DND-41 (cell line): ENCODE results near the gene GMEB2.

ENCODE experiments used
- ATAC-seq: fragments of 200-7000 bp; cut with Tn5 transposase; 3 replicates; pipeline ENCODE4 v1.9.1; 2021; ENCODE audit warnings: low read depth; ENCODE audit not compliant: insufficient read depth
- DNase-seq: peaks from one replicate; pipeline ENCODE4 v3.0.0-alpha.2; 2020
- H2AFZ ChIP-seq: 2 replicates; pipeline ENCODE4 v1.6.0; 2012; ENCODE audit warnings: low read depth, low read length
- H3K27ac ChIP-seq: 2 replicates; pipeline ENCODE4 v1.5.1; 2012; ENCODE audit warnings: low read length, inconsistent platforms
- H3K27me3 ChIP-seq: fragments of 200-600 bp; sonication (generic); 2 replicates; pipeline ENCODE4 v1.6.0; 2012; ENCODE audit warnings: low read length, mild to moderate bottlenecking, inconsistent platforms; ENCODE audit not compliant: insufficient read depth, poor library complexity
- H3K36me3 ChIP-seq: 2 replicates; pipeline ENCODE4 v1.5.1; 2012; ENCODE audit warnings: low read length, inconsistent platforms; ENCODE audit not compliant: insufficient read depth
- H3K4me1 ChIP-seq: 2 replicates; pipeline ENCODE4 v1.5.1; 2012; ENCODE audit warnings: mild to moderate bottlenecking, low read length; ENCODE audit not compliant: insufficient read depth
- H3K4me2 ChIP-seq: 2 replicates; pipeline ENCODE4 v1.6.0; 2012; ENCODE audit warnings: mild to moderate bottlenecking, moderate library complexity, low read length, inconsistent platforms; ENCODE audit not compliant: insufficient read depth
- H3K4me3 ChIP-seq, 2 experiments: fragments of 200-600 bp in 1 of 2; shearing (Covaris generic) in 1 of 2; 2 replicates each; pipeline ENCODE4 v1.5.1; 2012 to 2016; ENCODE audit warnings: inconsistent platforms in 2 of 2, low read length in 2 of 2, mild to moderate bottlenecking in 2 of 2, low read depth in 1 of 2, moderate library complexity in 1 of 2
- H3K79me2 ChIP-seq: 2 replicates; pipeline ENCODE4 v1.6.0; 2012; ENCODE audit warnings: low read length, inconsistent platforms; ENCODE audit not compliant: insufficient read depth
- H3K9ac ChIP-seq: 2 replicates; pipeline ENCODE4 v1.6.0; 2012; ENCODE audit warnings: low read depth, mild to moderate bottlenecking, inconsistent platforms, low read length, moderate library complexity
- H3K9me3 ChIP-seq: 2 replicates; pipeline ENCODE4 v1.5.1; 2012; ENCODE audit warnings: low read length, moderate library complexity, mild to moderate bottlenecking, inconsistent platforms; ENCODE audit not compliant: insufficient read depth, severe bottlenecking
- H4K20me1 ChIP-seq: 2 replicates; pipeline ENCODE4 v1.6.0; 2012; ENCODE audit warnings: low read length; ENCODE audit not compliant: insufficient read depth
- CTCF ChIP-seq: IDR thresholded peaks from 2 replicates; pipeline ENCODE4 v1.5.1; 2012; ENCODE audit warnings: borderline replicate concordance, low read length, moderate library complexity, mild to moderate bottlenecking; ENCODE audit not compliant: poor library complexity, severe bottlenecking; ENCODE audit errors: extremely low read depth
- EZH2 ChIP-seq: IDR thresholded peaks from 3 replicates; pipeline ENCODE4 v1.6.1; 2012; ENCODE audit warnings: borderline replicate concordance, low read depth, mild to moderate bottlenecking, moderate library complexity, low read length, inconsistent platforms; ENCODE audit not compliant: severe bottlenecking

Gene GMEB2

GRCh38 chr20:63643946-63644345, 17.0 kb upstream of the GMEB2 start:
- ATAC-seq, result no peak
- Histone ChIP-seq H3K9me3 (no peaks in the 10 kb centered on the region), H3K9ac (no peak overlapping the region), H3K4me1 (no peaks in the 10 kb centered on the region; the same call in 1 of the 2 replicates), H3K36me3 (peaks cover 30% of the 10 kb centered on the region), H2AFZ (no peak overlapping the region), H3K27ac (no peak overlapping the region), H4K20me1 (peaks cover 30% of the 10 kb centered on the region), H3K79me2 (peaks cover 29% of the 10 kb centered on the region), H3K4me3 (no peak overlapping the region), H3K27me3 (no peaks in the 10 kb centered on the region), H3K4me2 (no peak overlapping the region)
- no peak for DNase-seq
- TF ChIP-seq CTCF, result no peak
- TF ChIP-seq EZH2, result no peak

DNA sequence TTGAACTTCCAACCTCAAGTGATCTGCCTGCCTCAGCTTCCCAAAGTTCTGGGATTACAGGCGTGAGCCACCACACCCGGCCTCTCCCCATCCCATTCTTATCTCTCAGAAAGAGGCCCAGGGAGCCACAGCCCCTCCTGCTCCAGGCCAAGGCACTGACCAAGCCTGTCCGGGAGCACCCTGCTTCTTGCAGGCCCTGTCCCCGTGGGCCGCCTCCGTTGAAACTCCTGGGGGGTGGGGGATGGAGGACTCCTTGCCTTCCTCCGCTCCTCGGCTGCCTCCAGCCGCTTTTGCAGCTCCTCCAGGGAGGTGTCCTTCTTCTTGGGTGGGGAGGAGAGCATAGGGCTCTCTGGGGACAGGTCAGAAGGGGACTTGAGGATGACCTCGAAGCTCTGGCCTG, 16.6 kb upstream of the GMEB2 start:
- no peak for DNase-seq
- Histone ChIP-seq H3K4me3 (no peak overlapping the region), H3K4me2 (no peak overlapping the region), H2AFZ (no peak overlapping the region), H3K27me3 (no peaks in the 10 kb centered on the region), H3K9ac (no peak overlapping the region), H3K4me1 (no peaks in the 10 kb centered on the region; the same call in 1 of the 2 replicates), H3K36me3 (peaks cover 25% of the 10 kb centered on the region), H3K79me2 (peaks cover 24% of the 10 kb centered on the region), H3K27ac (no peak overlapping the region), H4K20me1 (peaks cover 25% of the 10 kb centered on the region), H3K9me3 (no peaks in the 10 kb centered on the region)
- ATAC-seq, result no peak
- TF ChIP-seq CTCF, result no peak
- TF ChIP-seq EZH2, result no peak

DNA sequence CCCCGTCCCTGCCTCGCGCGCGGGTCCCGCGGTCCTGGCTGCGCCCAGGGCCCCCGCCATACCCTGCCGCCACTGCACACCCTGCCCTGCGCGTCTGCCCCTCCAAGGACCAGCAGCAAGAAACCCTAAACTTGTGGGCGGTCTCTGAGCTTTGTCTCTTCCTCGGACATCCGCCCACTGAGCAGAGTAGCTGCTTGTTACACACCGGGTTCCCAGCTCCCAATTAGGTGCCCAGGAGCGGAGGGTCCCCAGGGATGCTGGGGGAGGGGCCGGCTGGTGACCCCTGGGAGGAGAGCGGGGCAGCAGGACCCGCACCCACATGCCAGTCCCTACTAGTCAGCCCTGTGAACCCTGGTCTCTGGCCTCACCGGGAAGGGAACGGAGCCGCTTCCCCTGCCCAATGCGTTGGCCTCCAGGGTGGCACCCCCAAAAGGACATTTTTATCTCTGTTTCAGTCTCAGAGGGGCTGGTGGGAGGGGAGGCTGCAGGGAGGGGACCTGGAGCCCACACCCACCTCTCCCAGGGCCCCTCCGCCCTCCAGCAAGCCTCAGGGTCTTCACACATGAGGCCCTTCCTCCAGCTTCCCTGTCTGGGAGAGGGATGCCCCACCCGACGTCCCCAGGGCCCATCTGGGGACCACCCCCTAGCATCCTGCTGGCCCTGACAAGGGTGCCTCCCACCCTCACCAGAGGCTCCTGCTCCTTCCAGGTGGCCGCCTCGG, 15.8 kb upstream of the GMEB2 start:
- H3K27me3 ChIP-seq, result no peaks in the 10 kb centered on the region
- H3K36me3 ChIP-seq, result peaks cover 18% of the 10 kb centered on the region
- H3K4me2 ChIP-seq, result no peak overlapping the region
- no peak overlapping the region for H3K4me3 ChIP-seq
- H2AFZ ChIP-seq, result no peak overlapping the region
- DNase-seq (no peak), ATAC-seq (no peak)
- peaks cover 4% of the 10 kb centered on the region for H3K4me1 ChIP-seq
- peaks cover 17% of the 10 kb centered on the region for H3K79me2 ChIP-seq
- H4K20me1 ChIP-seq, result peaks cover 18% of the 10 kb centered on the region
- TF ChIP-seq CTCF, result no peak
- H3K9ac ChIP-seq, result no peak overlapping the region
- no peaks in the 10 kb centered on the region for H3K9me3 ChIP-seq
- no peak overlapping the region for H3K27ac ChIP-seq
